Endothelial cell of hepatic sinusoid (primary cell): ENCODE data around the gene SNX5.

Experiments
- in situ Hi-C: cut with HindIII; loops from 2 replicates; pipeline ENCODE4 v1.10.0; 2017; ENCODE audit warnings: low sequenced_read_pairs

The SNX5 gene

DNA sequence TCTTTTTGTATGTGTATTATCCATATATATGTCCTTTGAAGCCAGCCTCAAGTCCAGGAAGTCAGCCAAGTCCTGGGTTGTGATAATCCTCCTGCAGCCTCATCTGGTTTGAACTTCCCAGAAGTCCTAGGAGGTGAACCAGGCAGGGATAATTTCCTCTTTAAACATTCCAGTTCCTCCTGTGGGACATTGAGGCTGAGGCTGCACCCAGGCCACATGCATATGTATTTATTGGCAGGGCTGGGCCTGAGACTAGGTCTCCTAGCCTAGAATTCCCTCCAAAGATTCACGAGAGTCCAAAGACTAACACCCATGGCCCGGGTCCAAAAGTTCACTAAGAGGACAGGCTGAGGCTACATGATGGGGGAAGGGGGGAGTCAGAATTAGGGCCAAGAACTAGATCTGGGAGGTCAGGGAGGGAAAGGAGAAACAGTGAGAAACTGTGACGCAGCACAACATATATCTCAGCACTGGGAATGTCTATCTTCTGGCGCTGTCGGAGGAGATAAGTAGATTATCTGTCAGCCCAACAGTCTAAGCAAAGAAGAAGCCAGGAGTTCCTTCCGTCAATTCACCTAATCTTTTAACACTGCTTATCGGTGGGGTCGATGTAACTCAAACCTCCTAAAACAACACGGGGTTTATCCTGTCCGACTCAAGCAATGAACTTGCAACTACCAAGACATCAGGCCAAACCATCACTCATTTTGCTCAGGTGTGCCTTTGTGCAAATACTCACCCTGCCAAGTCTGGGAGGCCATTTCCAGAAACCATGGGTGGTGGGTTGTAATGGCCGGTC is 43.3 kb downstream of the SNX5 start:
- in situ Hi-C loops: no loop called here

DNA sequence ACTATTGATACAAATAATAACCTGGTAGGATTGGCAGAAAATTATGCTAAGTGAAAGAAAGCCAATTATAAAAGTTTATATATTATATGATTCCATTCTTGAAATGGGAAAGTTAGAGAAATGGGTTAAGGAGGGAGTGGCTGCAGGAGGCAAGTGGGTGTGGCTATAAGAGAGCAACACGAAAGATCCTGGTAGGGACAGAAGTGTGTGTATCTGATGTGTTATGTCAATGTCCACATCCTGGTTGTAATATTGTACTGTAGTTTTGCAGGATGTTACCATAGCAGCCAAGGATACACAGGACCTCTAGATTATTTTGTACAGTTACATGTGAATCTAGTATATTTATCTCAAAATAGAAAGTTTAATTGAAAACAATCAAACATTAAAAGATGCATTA is 46.8 kb downstream of the SNX5 start:
- in situ Hi-C loops: no loop called here

- in situ Hi-C loops: no loop called here
These were observed 49.4 kb downstream of the SNX5 start for GRCh38 chr20:17919149-17919548.

DNA sequence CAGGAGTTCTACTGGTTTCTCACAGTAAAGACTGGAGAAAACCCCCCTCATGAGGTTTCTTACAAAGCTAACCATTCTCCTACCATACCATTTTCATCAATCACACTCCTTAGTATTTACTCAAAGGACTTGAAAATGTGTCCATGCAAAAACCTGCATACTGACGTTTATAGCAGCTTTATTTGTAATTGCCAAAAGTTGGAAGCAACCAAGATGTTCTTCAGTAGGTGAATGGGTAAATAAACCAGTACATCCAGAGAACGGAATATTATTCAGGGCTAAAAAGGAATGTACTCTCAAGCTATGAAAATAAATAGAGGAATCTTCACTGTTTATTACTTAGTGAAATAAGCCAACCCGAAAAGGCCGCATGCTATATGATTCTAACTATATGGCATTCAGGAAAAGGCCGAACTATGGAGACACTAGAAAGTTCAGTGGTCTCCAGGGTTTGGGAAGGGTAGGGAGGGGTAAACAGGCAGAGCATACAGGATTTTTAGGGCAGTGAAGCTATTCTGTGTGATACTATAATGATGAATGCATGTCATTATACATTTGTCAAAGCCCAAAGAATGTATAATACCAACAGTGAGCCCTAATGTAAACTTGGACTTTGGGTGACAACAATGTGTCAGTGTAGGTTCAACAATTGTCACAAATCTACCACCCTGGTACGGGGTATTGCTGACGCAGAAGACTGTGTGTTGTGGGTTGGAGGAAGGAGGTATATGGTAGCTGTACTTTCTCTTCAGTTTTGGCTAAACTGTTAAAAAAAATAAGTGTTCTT is 50.6 kb downstream of the SNX5 start:
- in situ Hi-C loops: no loop called here

GRCh38 chr20:17916433-17916891 is 52.1 kb downstream of the SNX5 start:
- in situ Hi-C loops: no loop called here

GRCh38 chr20:17914957-17915356 is 53.6 kb downstream of the SNX5 start:
- in situ Hi-C loops: no loop called here

DNA sequence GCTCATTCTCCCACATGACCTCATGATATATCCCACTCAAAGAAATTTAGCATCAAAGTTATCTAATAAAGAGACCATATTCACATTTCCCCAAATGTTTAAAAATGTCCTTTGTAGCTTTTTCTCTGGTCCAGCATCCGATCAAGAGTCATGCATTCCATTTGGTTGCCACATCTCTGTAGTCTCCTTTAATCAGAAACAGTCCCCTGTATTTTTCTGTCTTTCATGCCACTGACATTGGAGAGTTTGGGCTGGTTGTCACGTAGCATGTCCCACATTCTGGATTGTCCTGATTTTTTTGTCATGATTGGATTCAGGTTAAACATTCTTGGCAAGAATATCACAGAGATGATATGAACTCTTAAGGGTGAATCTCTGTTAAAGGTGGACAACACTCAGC is 55.7 kb downstream of the SNX5 start:
- in situ Hi-C loops: no loop called here

DNA sequence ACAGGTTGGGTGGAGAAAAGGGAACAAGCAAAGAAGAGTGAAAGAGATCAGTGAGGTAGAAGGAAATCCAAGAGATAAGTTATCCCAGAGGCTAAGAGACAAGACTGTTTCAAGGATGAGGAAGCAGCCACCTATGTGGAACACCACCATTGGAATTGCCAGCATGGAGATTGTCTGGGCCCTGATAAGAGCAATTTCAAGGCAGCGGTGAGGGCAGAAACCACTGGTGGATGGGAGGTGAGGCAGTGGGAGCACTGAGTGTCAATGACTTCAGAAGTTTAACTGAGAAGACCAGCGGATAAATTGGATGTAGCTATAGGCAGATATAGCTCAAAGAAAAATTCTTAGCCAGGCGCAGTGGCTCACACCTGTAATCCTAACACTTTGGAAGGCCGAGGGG is 56.7 kb downstream of the SNX5 start:
- in situ Hi-C loops: no loop called here

DNA sequence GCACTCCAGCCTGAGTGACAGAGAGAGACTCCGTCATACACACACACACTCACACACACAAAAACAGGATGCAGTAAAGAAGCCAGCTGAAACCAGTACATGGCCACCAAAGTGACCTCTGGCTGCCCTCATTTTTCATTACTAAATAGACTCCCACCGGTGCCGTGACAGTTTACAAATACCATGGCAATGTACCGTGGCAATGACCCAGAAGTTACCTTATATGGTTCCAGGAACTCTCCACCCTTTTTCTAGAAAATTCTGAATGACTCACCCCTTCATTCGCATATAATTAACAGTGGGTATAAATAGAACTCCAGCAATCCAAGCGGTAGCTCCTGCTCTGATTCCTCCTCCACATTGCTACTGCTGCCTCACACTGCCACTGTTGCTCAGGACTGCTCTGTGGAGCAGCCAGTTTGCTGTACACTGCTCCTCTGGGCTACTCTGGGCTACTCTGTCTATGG is 57.7 kb downstream of the SNX5 start:
- in situ Hi-C loops: no loop called here

GRCh38 chr20:17909869-17910321 is 58.7 kb downstream of the SNX5 start:
- in situ Hi-C loops: no loop called here

- in situ Hi-C loops: no loop called here
These were observed 63.0 kb downstream of the SNX5 start for GRCh38 chr20:17905544-17905943.

GRCh38 chr20:17904027-17904426 is 64.6 kb downstream of the SNX5 start:
- in situ Hi-C loops: loop anchor here (5.0 kb wide), 2 partner anchors 48 to 267 kb away; no protein-coding TSS in a partner anchor

GRCh38 chr20:17902531-17903083 is 66.0 kb downstream of the SNX5 start:
- in situ Hi-C loops: loop anchor here (5.0 kb wide), 2 partner anchors 50 to 265 kb away; no protein-coding TSS in a partner anchor

DNA sequence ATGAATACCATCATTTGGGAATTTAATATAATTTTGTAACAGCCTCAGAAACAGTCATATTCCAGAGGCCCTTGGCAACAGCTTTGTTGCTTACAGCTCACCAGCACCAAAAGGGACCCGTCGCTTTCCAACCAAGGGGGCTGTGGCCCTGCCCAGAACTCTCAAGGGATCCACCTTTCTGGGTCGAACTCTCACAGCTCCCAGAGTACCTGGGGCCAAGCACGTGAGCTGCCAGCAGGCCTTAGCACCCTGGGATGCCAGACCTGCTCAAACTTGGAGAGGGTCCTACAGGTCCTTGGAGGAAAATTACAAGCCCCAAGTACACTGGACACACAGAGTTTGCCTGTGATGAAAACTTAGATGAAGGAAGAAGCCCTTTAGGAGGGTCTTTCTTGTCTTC is 66.6 kb downstream of the SNX5 start:
- in situ Hi-C loops: loop anchor here (5.0 kb wide), 2 partner anchors 50 to 265 kb away; no protein-coding TSS in a partner anchor

DNA sequence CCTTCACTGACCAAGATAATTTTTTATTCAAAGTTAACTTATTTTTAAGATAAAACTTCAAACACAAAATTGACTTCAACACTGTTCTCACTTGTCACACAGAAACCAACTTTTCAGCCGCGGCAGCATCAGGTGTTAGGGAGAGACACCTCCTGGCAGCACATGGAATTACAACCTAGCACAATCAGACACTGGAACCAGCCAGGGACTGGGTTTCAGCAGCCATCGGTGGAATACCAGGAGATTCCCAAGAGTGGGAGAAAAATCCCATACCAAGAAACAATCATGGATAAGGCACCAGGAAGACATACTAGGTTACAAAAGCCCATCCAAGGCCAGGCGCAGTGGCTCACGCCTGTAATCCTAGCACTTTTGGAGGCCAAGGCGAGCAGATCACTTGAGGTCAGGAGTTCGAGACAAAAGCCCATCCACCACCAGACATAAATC is 70.0 kb downstream of the SNX5 start:
- in situ Hi-C loops: loop anchor here (10.0 kb wide), 1 partner anchor 394 kb away; no protein-coding TSS in a partner anchor

DNA sequence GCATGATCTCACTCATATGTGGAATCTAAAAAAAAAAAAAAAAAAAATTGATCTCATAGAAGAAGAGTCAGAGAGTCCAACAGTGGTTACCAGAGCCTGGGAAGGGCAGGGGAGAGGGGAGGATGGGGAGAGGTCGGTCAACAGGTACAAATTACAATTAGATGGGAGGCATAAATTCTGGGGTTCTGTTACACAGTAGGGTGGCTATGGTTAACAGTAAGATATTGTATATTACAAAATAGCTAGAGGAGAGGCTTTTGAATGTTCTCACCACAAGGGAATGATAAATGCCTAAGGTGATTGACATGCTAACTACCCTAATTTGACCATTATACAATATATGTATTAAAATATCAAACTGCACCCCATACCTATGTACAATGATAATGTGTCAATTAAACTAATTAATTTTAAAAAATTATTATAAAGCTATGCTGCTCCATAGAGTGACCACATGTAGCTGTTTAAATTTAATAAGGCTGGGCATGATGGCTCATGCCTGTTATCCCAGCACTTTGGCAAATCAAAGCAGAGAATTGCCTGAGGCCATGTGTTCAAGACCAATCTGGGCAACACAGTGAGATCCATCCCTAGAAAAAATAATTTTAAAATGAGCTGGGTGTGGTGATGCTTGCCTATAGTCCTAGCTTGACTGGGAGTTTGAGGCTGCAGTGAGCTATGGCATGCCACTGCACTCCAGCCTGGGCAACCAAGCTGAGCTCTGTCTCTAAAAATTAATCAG is 70.9 kb downstream of the SNX5 start:
- in situ Hi-C loops: loop anchor here (10.0 kb wide), 1 partner anchor 393 kb away; no protein-coding TSS in a partner anchor

DNA sequence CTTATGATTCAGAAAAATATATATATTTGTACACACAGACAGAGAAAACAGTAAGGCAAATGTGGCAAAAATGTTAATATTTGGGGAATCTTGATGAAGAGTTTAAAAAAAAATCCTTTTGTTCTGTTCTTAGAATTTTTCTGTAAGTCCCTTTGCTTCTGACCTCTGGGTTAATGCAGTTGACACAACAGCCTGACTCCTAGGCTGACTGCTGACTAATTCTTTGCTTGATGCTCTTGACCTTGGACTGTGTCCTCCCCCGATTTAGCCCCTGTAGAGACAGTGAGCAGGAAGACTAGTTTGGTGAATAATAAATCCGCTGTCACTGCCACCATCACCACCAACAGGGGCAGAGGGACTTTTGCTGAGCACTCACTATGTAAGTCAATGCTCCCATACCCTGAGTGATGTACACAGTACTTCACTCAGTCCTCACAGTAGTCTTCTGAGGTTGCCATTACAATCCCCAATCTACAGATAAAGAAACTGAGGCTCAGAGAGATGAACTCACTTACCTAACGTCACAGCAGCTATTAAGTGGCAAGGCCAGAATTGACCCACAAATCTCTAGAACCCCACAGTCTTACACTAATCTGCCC is 71.7 kb downstream of the SNX5 start:
- in situ Hi-C loops: loop anchor here (10.0 kb wide), 1 partner anchor 392 kb away; no protein-coding TSS in a partner anchor

DNA sequence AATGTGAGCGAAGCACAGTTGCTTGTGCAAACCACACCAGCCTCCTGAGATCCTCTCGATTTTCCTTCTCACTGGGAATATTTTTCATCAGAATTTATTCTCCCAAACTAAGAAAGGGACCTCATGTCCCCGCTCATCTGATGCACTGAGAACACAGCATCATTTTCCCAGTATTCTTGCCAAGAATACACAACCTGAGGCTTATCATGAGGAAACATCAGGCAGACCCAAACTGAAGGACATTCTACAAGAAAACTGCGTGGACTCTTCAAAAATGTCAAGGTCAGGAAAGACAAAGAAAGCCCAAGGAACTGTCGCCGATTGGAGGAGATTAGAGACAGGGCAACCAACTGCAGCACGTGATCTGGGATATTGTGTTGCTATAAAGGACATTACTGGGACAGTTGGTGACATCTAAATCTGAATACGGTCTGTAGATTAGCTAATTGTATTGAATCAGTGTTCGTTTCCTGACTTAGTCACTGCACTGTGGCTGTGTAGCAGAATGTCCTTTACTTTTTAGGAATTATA is 72.3 kb downstream of the SNX5 start:
- in situ Hi-C loops: loop anchor here (10.0 kb wide), 1 partner anchor 391 kb away; no protein-coding TSS in a partner anchor

DNA sequence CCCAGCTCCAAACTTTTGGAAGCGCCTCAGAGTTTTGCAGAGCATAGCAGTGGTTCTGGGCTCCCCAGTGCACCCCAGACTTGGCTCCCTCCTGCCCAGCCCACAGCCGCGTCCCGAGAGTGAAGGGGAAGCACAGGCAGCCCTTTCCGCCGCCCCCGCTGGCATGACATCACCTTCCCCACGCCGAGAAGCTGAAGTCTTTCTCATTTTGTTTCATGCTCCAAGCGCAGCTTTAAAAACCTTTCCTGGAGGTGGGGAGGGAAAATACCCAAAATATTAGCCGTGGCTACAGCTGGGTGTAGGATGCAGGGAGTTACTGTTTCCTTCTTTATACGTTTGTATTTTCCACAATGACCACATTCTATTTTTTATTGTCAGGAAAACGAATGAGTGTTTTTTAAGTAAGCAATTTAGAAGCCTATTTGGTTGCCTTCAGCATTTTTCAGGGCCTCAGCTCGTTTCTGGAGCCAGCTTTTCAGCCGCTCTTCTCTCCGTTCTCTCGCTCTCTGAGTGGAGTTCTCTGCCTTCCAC is 72.9 kb downstream of the SNX5 start:
- in situ Hi-C loops: loop anchor here (10.0 kb wide), 1 partner anchor 391 kb away; no protein-coding TSS in a partner anchor
